ENCODE measurements around the gene BZW2.

The BZW2 gene

GRCh38 chr7:16645593-16646471 is at the start of gene BZW2, which contains the start of gene ANKMY2:
Gene BZW2, plus strand, starts transcription at chr7:16646181. Its CDS starts 19,263 bp downstream, at chr7:16665444.
Gene ANKMY2, minus strand, starts transcription at chr7:16645754. Its CDS starts 181 bp downstream, at chr7:16645573.
- peak; percentile 92 for DNase-seq
- H3K4me3 ChIP-seq (ENCODE audit: low read depth, low read length), result peak within 1 kb of the TSS; percentile 96
- in situ Hi-C loops (cut with HindIII; ENCODE audit: low pct_ligation_motif_present, low sequenced_read_pairs), result no loop called here
- peak within 1 kb of the TSS; percentile 99 for H3K27ac ChIP-seq
- no peaks in the 10 kb centered on the region for H3K27me3 ChIP-seq (replicated peaks)
- H3K36me3 ChIP-seq (replicated peaks), result no peaks in the 10 kb centered on the region
- TF ChIP-seq CTCF (IDR thresholded peaks at IDR 0.05; ENCODE audit: low read depth, low read length, missing control alignments), result no peak

- DNase-seq, result no peak
- Histone ChIP-seq H3K36me3 (replicated peaks) (peaks cover 11% of the 10 kb centered on the region), H3K27me3 (replicated peaks) (no peaks in the 10 kb centered on the region), H3K4me3 (ENCODE audit: low read depth, low read length) (no peak overlapping the region), H3K27ac (no peak overlapping the region)
- in situ Hi-C loops (cut with HindIII; ENCODE audit: low pct_ligation_motif_present, low sequenced_read_pairs), result no loop called here
- TF ChIP-seq CTCF (IDR thresholded peaks at IDR 0.05; ENCODE audit: low read depth, low read length, missing control alignments), result no peak
Measured at GRCh38 chr7:16598015-16598414, 48.0 kb upstream of the BZW2 start.

GRCh38 chr7:16599860-16600259 is 46.1 kb upstream of the BZW2 start:
- H3K4me3 ChIP-seq (ENCODE audit: low read depth, low read length), result no peak overlapping the region
- H3K27ac ChIP-seq, result no peak overlapping the region
- H3K27me3 ChIP-seq (replicated peaks), result no peaks in the 10 kb centered on the region
- peaks cover 21% of the 10 kb centered on the region for H3K36me3 ChIP-seq (replicated peaks)
- in situ Hi-C loops (cut with HindIII; ENCODE audit: low pct_ligation_motif_present, low sequenced_read_pairs), result no loop called here
- no peak for TF ChIP-seq CTCF (IDR thresholded peaks at IDR 0.05; ENCODE audit: low read depth, low read length, missing control alignments)
- no peak for DNase-seq

GRCh38 chr7:16603633-16604032 is 42.3 kb upstream of the BZW2 start:
- TF ChIP-seq CTCF (IDR thresholded peaks at IDR 0.05; ENCODE audit: low read depth, low read length, missing control alignments), result no peak
- DNase-seq, result no peak
- Histone ChIP-seq H3K4me3 (ENCODE audit: low read depth, low read length) (no peak overlapping the region), H3K27ac (no peak overlapping the region), H3K27me3 (replicated peaks) (no peaks in the 10 kb centered on the region), H3K36me3 (replicated peaks) (peaks cover 28% of the 10 kb centered on the region)
- in situ Hi-C loops (cut with HindIII; ENCODE audit: low pct_ligation_motif_present, low sequenced_read_pairs), result no loop called here

- peaks cover 28% of the 10 kb centered on the region for H3K36me3 ChIP-seq (replicated peaks)
- H3K4me3 ChIP-seq (ENCODE audit: low read depth, low read length), result no peak overlapping the region
- H3K27me3 ChIP-seq (replicated peaks), result no peaks in the 10 kb centered on the region
- no peak overlapping the region for H3K27ac ChIP-seq
- no peak for DNase-seq
- TF ChIP-seq CTCF (IDR thresholded peaks at IDR 0.05; ENCODE audit: low read depth, low read length, missing control alignments), result peak; percentile 24
- in situ Hi-C loops (cut with HindIII; ENCODE audit: low pct_ligation_motif_present, low sequenced_read_pairs), result no loop called here
Measured at GRCh38 chr7:16604054-16604453, 41.9 kb upstream of the BZW2 start.
